Measurements from ENCODE around the gene PGAM2. TPM values are rescaled to one million over a fixed set of nuclear protein-coding genes. Genes with fewer than 3 reads are reported as not detected.
A peak's percentile ranks its signal among the peaks of the same experiment; 100 is the strongest.

Gene PGAM2
- total RNA-seq, 1 experiment from 2014 or later, result 8.7 TPM

DNA sequence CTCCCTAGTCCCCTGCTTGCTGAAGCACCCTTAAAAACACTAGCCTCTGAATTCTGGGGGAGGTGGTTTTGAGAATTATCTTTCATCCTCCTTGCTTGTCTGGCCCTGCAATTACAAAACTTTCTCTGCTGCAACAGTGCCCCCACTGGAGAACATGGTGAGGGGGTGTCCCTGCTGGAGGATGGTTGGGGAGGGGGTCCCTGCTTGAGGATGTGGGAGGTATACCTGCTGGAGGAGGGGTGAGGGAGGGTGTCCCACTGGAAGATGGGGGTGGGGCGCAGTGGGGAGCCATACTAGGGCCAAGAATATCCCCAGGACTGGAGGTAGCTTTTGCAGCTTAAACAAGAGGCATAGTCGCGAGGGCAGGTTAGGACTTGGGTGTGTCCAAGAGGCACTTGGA, 20.2 kb upstream of the PGAM2 start:
- H3K27me3 ChIP-seq (ENCODE audit: insufficient read depth, low read length), result no peaks in the 10 kb centered on the region; the same call in 1 of the 2 replicates
- no peak overlapping the region for H2BK120ac ChIP-seq (ENCODE audit: low read depth, low read length, poor library complexity, severe bottlenecking)
- H4K20me1 ChIP-seq (ENCODE audit: control insufficient read depth, insufficient read depth, insufficient read length), result no peaks in the 10 kb centered on the region
- Mint-ChIP-seq H3K4me1 (peaks cover 12 to 23% of the 10 kb centered on the region in 2 experiments), H3K27me3 (ENCODE audit: low read depth) (peaks cover 20% of the 10 kb centered on the region), H3K4me3 (no peak overlapping the region), H3K36me3 (ENCODE audit: insufficient read depth in 1 of 3, low read depth in 3 of 3) (peaks cover 5 to 6% (median 5%) of the 10 kb centered on the region in 3 experiments; a peak in 5 of 7 replicates), H3K9me3 (no peaks in the 10 kb centered on the region; a peak in 1 of 5 replicates), H3K27ac (no peak overlapping the region; a peak in 1 of 7 replicates)
- H3K4me1 ChIP-seq (ENCODE audit: insufficient read depth, low read length), result peaks cover 4% of the 10 kb centered on the region; the same call in 1 of the 2 replicates
- H3K4ac ChIP-seq (ENCODE audit: low read depth, low read length), result no peak overlapping the region
- no peak overlapping the region for H2AFZ ChIP-seq (ENCODE audit: low read length)
- no peak overlapping the region for H3K56ac ChIP-seq (ENCODE audit: insufficient read length, low read depth, low read length)
- no peak overlapping the region for H4K5ac ChIP-seq (ENCODE audit: insufficient read length, low read depth, low read length)
- no peaks in the 10 kb centered on the region for H3K9me3 ChIP-seq (ENCODE audit: control insufficient read depth, low read depth, low read length)
- no peak overlapping the region for H3K4me2 ChIP-seq (ENCODE audit: insufficient read depth, insufficient read length, low read length)
- no CpG with 5 or more reads among the region's 3 CpGs for WGBS (ENCODE audit: extremely low coverage, insufficient read length, low lambda C conversion rate)
- peak overlapping the region; percentile 16 for H3K18ac ChIP-seq (ENCODE audit: insufficient read length, low read depth, low read length)
- H2BK5ac ChIP-seq (ENCODE audit: insufficient read length, low read length), result no peak overlapping the region
- H2BK15ac ChIP-seq (ENCODE audit: low read depth, low read length), result no peak overlapping the region
- H3K9ac ChIP-seq (ENCODE audit: extremely low read depth, insufficient read length, low read length), result no peak overlapping the region
- TF ChIP-seq CTCF (conservative IDR thresholded peaks at IDR 0.05), result peak; percentile 42
- H3K14ac ChIP-seq (ENCODE audit: insufficient read depth, low read length), result no peak overlapping the region
- no peaks in the 10 kb centered on the region for H3K23me2 ChIP-seq (ENCODE audit: insufficient read length, low read depth, low read length, poor library complexity, severe bottlenecking)
- no peak overlapping the region for H2AK5ac ChIP-seq (ENCODE audit: insufficient read length, low read length)
- H4K91ac ChIP-seq (ENCODE audit: insufficient read length, low read depth, low read length), result no peak overlapping the region
- no peak for DNase-seq
- no peak overlapping the region for H4K8ac ChIP-seq (replicated peaks; ENCODE audit: insufficient read length, low read depth, low read length)
- no peak overlapping the region for H3K27ac ChIP-seq (ENCODE audit: insufficient read length, low read depth, low read length)
- no peak overlapping the region for H3K23ac ChIP-seq (ENCODE audit: insufficient read length, low read depth, low read length)
- no peak overlapping the region for H2BK12ac ChIP-seq (ENCODE audit: insufficient read length, low read depth, low read length)
- H3K79me2 ChIP-seq (ENCODE audit: insufficient read depth, low read length), result no peaks in the 10 kb centered on the region
- no peak overlapping the region for H3T11ph ChIP-seq (ENCODE audit: low read length)
- H3K79me1 ChIP-seq (ENCODE audit: insufficient read depth, low read depth, low read length, poor library complexity, severe bottlenecking), result no peaks in the 10 kb centered on the region
- no peak overlapping the region for H2BK20ac ChIP-seq (ENCODE audit: low read depth, low read length, poor library complexity, severe bottlenecking)

Data from H9 (cell line).